Posterior vena cava (tissue), 2 donors: ENCODE results near the gene EVPLL. TPM values are rescaled to one million over a fixed set of nuclear protein-coding genes. Genes with fewer than 3 reads are reported as not detected.
A peak's percentile ranks its signal among the peaks of the same experiment; 100 is the strongest.
"Not testable (repeated sequence)": the region's sequence is repeated elsewhere in the genome, so short reads cannot be mapped to it uniquely, and the experiment has no call there.

Experiments
- DNase-seq: peaks from one replicate; pipeline ENCODE4 v3.0.0-alpha.2; 2020; ENCODE audit warnings: low spot score
- intact Hi-C, 2 donors: fragments of 100-400 bp; cut with DNase I; formaldehyde crosslinking; loops; one replicate each; pipeline versions ENCODE4 v1.14.1 to v1.14.2; 2022 to 2023
- microRNA-seq, 2 donors: library from miRNA; unstranded; fragments of <30 nt; microRNA quantifications; one replicate each; pipeline ENCODE4 v1.2.0, GENCODE V29; 2020 to 2021; ENCODE audit warnings: borderline microRNAs expressed in 2 of 2
- total RNA-seq, 2 donors: library from RNA; stranded (reverse); fragmentation: NEBNext Ultra II Directional; extraction: Animal tissue kit (Norgen Biotek cat#: 25700); gene quantifications; one replicate each; pipeline ENCODE4 v1.2.1, GENCODE V29; 2021
- donor health status: DM: yes; HTN: yes; CAD: no.
- donor health status: DM: yes; HTN: yes; CAD: no.

EVPLL gene
- total RNA-seq, 2 donors from 2014 or later = not detected

GRCh38 chr17:18410736-18411135, 33.2 kb downstream of the EVPLL start:
- DNase-seq, intact Hi-C loops: not testable (repeated sequence)

- peak; percentile 60 for DNase-seq
- intact Hi-C loops = not testable (repeated sequence)
These were observed 33.8 kb downstream of the EVPLL start for GRCh38 chr17:18411377-18411864.

- DNase-seq, intact Hi-C loops: not testable (repeated sequence)
These were observed 34.5 kb downstream of the EVPLL start for GRCh38 chr17:18412001-18412538.

GRCh38 chr17:18421521-18421920, 43.9 kb downstream of the EVPLL start:
- intact Hi-C loops, DNase-seq: not testable (repeated sequence)

GRCh38 chr17:18422464-18422863, 44.9 kb downstream of the EVPLL start:
- intact Hi-C loops, DNase-seq: not testable (repeated sequence)

GRCh38 chr17:18423015-18423414, 45.4 kb downstream of the EVPLL start:
- intact Hi-C loops = not testable (repeated sequence)

GRCh38 chr17:18425593-18425992, 48.0 kb downstream of the EVPLL start:
- DNase-seq = peak; percentile 70
- intact Hi-C loops = not testable (repeated sequence)

More at GRCh38 chr17:18423015-18423414, 45.4 kb downstream of the EVPLL start:
- DNase-seq = not testable (repeated sequence)

GRCh38 chr17:18426639-18427038, 49.1 kb downstream of the EVPLL start:
- DNase-seq, intact Hi-C loops: not testable (repeated sequence)

- intact Hi-C loops, DNase-seq: not testable (repeated sequence)
These were observed 54.6 kb downstream of the EVPLL start for GRCh38 chr17:18432206-18432605.

Small RNA genes lying within 50 kb of the gene (microRNA-seq; reads per million reads assigned to microRNA genes)
- gene MIR6778 = 0 reads per million in 2 donors

Other genes starting within 250 kb of the EVPLL start
- gene ALKBH5, start 193.9 kb upstream of the EVPLL start, total RNA-seq = 100 to 1,000 TPM in 1 of 2 donors, 10 to 100 TPM in 1; 98.5 to 105 TPM
- gene LLGL1, start 152.1 kb upstream of the EVPLL start, total RNA-seq = 10 to 100 TPM; 13.9 to 16.2 TPM
- 100 to 1,000 TPM; 275 to 418 TPM for gene FLII, start 119.0 kb upstream of the EVPLL start, total RNA-seq
- gene MIEF2, start 117.1 kb upstream of the EVPLL start, total RNA-seq = 10 to 100 TPM in 1 of 2 donors, 1 to 10 TPM in 1; 7.7 to 11.3 TPM
- 10 to 100 TPM; 23.2 to 28.3 TPM for gene TOP3A, start 62.8 kb upstream of the EVPLL start, total RNA-seq
- 10 to 100 TPM; 10.2 to 11.9 TPM for gene SMCR8, start 62.5 kb upstream of the EVPLL start, total RNA-seq
- gene SHMT1, start 14.2 kb upstream of the EVPLL start, total RNA-seq = 10 to 100 TPM in 1 of 2 donors, 1 to 10 TPM in 1; 9.6 to 19.3 TPM
- gene LGALS9C, start 99.0 kb downstream of the EVPLL start, total RNA-seq = not detected